ENCODE measurements around the gene SPTB.

SPTB gene

GRCh38 chr14:64711039-64711438 is 168.7 kb downstream of the SPTB start:
- DNase-seq (ENCODE audit: low read depth in 2 of 2) = no peak

- no peak for DNase-seq (ENCODE audit: low read depth in 2 of 2)
Measured at GRCh38 chr14:64709126-64709525, 170.6 kb downstream of the SPTB start.

GRCh38 chr14:64708148-64709004 is 171.3 kb downstream of the SPTB start:
- DNase-seq (ENCODE audit: low read depth in 2 of 2) = no peak

- no peak for DNase-seq (ENCODE audit: low read depth in 2 of 2)
Measured at GRCh38 chr14:64707661-64708060, 172.0 kb downstream of the SPTB start.

GRCh38 chr14:64706593-64707193 is 173.0 kb downstream of the SPTB start:
- DNase-seq (ENCODE audit: low read depth in 2 of 2) = no peak

- DNase-seq (ENCODE audit: low read depth in 2 of 2) = no peak
Measured at GRCh38 chr14:64706119-64706592, 173.6 kb downstream of the SPTB start.

GRCh38 chr14:64705381-64706118 is 174.2 kb downstream of the SPTB start:
- no peak for DNase-seq (ENCODE audit: low read depth in 2 of 2)

GRCh38 chr14:64704743-64705380 is 174.8 kb downstream of the SPTB start:
- DNase-seq (ENCODE audit: low read depth in 2 of 2) = no peak

- DNase-seq (ENCODE audit: low read depth in 2 of 2) = no peak
Measured at GRCh38 chr14:64704143-64704742, 175.5 kb downstream of the SPTB start, which contains the start of gene PLEKHG3. TSS of gene PLEKHG3 (plus strand) at chr14:64704424. CDS start at chr14:64727632, 23,208 bp downstream.

- DNase-seq (ENCODE audit: low read depth in 2 of 2) = no peak
Measured at GRCh38 chr14:64703395-64704142, 176.1 kb downstream of the SPTB start.

- no peak for DNase-seq (ENCODE audit: low read depth in 2 of 2)
Measured at GRCh38 chr14:64702493-64703394, 177.0 kb downstream of the SPTB start.

- no peak for DNase-seq (ENCODE audit: low read depth in 2 of 2)
Measured at GRCh38 chr14:64701660-64702059, 178.0 kb downstream of the SPTB start.

- no peak for DNase-seq (ENCODE audit: low read depth in 2 of 2)
Measured at GRCh38 chr14:64700894-64701293, 178.8 kb downstream of the SPTB start.

- DNase-seq (ENCODE audit: low read depth in 2 of 2) = no peak
Measured at GRCh38 chr14:64700290-64700689, 179.4 kb downstream of the SPTB start.

GRCh38 chr14:64698903-64699302 is 180.8 kb downstream of the SPTB start:
- DNase-seq (ENCODE audit: low read depth in 2 of 2) = no peak

GRCh38 chr14:64696355-64696857 is 183.3 kb downstream of the SPTB start:
- no peak for DNase-seq (ENCODE audit: low read depth in 2 of 2)

Data from stimulated activated CD8-positive, alpha-beta memory T cell treated with anti-CD3 and anti-CD28 coated beads, Interleukin-15, amount 100 ng/mL, for 48 hours (primary cell).